ENCODE measurements around the gene GRM5.
"Not testable (repeated sequence)": the region's sequence is repeated elsewhere in the genome, so short reads cannot be mapped to it uniquely, and the experiment has no call there.

GRM5 gene

GRCh38 chr11:88552379-88553062, 513.3 kb downstream of the GRM5 start:
- peaks cover 15% of the 10 kb centered on the region for H3K27me3 Mint-ChIP-seq (ENCODE audit: low read depth)
- no peak overlapping the region for H3K4me3 Mint-ChIP-seq
- H3K36me3 Mint-ChIP-seq (ENCODE audit: low read depth): no peaks in the 10 kb centered on the region
- H3K27ac Mint-ChIP-seq: no peak overlapping the region
- H3K4me1 Mint-ChIP-seq (ENCODE audit: low read depth): no peaks in the 10 kb centered on the region
- no peaks in the 10 kb centered on the region for H3K9me3 Mint-ChIP-seq

- no peak overlapping the region for H3K4me3 Mint-ChIP-seq
- no peaks in the 10 kb centered on the region for H3K36me3 Mint-ChIP-seq (ENCODE audit: low read depth)
- H3K9me3 Mint-ChIP-seq: no peaks in the 10 kb centered on the region
- H3K4me1 Mint-ChIP-seq (ENCODE audit: low read depth): peaks cover 5% of the 10 kb centered on the region
- H3K27me3 Mint-ChIP-seq (ENCODE audit: low read depth): peaks cover 20% of the 10 kb centered on the region
- no peak overlapping the region for H3K27ac Mint-ChIP-seq
These were observed 521.0 kb downstream of the GRM5 start for GRCh38 chr11:88544656-88545280.

DNA sequence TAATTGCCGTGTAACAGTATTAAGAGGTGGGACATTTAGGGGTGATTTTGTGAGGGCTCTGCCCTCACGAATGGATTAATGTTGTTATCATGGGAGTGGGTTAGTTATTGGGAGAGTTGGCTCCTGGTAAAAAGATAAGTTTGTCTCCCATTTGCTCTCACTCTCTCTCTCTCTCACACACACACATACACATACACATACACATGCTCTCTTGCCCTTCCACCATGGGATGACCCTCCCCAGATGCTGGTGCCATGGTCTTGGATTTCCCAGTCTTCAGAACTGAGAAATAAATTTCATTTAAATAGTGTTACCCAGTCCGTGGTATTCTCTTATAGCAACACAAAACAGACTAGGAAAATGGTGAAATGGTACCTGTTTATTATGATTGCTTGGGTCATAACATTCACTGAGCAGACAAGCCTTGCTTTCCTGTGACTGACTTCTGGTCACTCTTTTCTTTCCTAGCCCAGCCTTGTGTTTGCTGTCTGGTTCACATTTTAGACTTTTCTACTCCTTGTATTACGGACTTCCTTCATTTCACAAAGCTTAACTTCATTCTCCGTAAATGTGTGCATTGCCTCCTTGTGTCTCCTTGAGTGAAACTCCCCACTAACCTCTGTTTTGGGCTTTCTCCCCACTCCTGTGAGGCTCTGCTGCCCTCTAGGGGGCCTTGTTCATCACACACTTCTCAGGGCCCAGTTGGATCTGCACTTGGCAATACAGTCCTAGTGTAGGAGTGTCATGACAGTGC, 521.7 kb downstream of the GRM5 start:
- Mint-ChIP-seq H3K4me3 (no peak overlapping the region), H3K27ac (peak overlapping the region; percentile 3)

GRCh38 chr11:88541006-88541405, 524.8 kb downstream of the GRM5 start:
- H3K4me3 Mint-ChIP-seq: no peak overlapping the region
- H3K4me1 Mint-ChIP-seq (ENCODE audit: low read depth): peaks cover 12% of the 10 kb centered on the region
- peaks cover 9% of the 10 kb centered on the region for H3K27me3 Mint-ChIP-seq (ENCODE audit: low read depth)
- H3K27ac Mint-ChIP-seq: no peak overlapping the region
- H3K9me3 Mint-ChIP-seq: no peaks in the 10 kb centered on the region
- H3K36me3 Mint-ChIP-seq (ENCODE audit: low read depth): no peaks in the 10 kb centered on the region

More for the DNA sequence above, 521.7 kb downstream of the GRM5 start:
- Mint-ChIP-seq H3K4me1 (ENCODE audit: low read depth) (peaks cover 5% of the 10 kb centered on the region), H3K36me3 (ENCODE audit: low read depth) (no peaks in the 10 kb centered on the region), H3K9me3 (no peaks in the 10 kb centered on the region), H3K27me3 (ENCODE audit: low read depth) (peaks cover 20% of the 10 kb centered on the region)

DNA sequence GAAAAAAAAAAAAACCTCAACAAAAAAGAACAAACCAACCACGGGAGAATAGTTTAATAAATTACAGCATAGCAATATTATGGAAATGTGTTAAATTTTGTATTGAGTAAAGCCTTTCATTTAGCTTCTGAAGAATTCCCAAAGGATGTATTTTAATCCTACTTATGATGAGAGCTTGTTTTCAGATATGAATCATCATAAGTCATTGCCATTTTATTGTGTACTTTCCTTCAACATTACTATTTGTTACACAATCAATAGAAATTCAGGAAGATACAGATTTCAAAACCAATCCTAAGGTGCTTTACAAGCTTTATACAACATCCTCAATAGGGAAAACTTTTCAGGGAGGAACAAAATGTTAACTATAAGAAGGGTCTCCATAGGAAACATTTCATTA, 527.7 kb downstream of the GRM5 start:
- peaks cover 17% of the 10 kb centered on the region for H3K4me1 Mint-ChIP-seq (ENCODE audit: low read depth)
- H3K9me3 Mint-ChIP-seq: peaks cover 9% of the 10 kb centered on the region
- peaks cover 4% of the 10 kb centered on the region for H3K27me3 Mint-ChIP-seq (ENCODE audit: low read depth)
- H3K36me3 Mint-ChIP-seq (ENCODE audit: low read depth): no peaks in the 10 kb centered on the region
- H3K4me3 Mint-ChIP-seq: no peak overlapping the region
- no peak overlapping the region for H3K27ac Mint-ChIP-seq

GRCh38 chr11:88537613-88538012, 528.2 kb downstream of the GRM5 start:
- Mint-ChIP-seq H3K9me3 (peaks cover 9% of the 10 kb centered on the region), H3K36me3 (ENCODE audit: low read depth) (no peaks in the 10 kb centered on the region), H3K4me1 (ENCODE audit: low read depth) (peaks cover 17% of the 10 kb centered on the region), H3K4me3 (no peak overlapping the region), H3K27ac (no peak overlapping the region), H3K27me3 (ENCODE audit: low read depth) (peaks cover 4% of the 10 kb centered on the region)

- Mint-ChIP-seq H3K36me3 (ENCODE audit: low read depth) (no peaks in the 10 kb centered on the region), H3K9me3 (peaks cover 9% of the 10 kb centered on the region)
These were observed 529.0 kb downstream of the GRM5 start for GRCh38 chr11:88536616-88537265.

DNA sequence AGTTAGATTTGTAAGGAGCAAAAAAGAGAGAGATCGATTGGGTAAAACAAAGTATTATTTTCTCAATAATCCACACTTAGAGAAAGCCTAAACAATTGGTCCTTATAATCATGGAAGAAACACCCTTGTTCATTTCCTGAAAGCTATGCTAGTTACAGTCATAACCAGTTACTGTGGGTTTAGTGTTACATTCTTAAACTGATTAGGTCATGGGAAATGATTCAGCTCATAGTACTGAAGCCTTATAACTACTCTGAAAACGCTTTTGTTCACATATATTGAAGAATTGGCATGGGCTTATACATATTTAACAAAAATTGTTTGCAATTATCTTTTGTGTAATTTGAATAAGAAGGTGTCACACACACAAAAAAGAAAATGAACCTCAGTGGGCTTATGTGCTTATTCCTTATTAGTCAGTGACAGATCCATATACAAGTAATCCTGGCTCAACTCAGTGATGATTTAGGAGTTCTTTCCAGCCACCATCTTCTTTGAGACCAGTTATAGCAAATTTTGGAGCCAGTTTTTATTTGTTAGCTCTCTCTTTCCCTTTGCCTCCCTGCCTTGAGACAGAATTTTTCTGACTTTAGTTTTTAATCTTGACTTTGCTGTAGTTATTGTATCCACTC, 529.8 kb downstream of the GRM5 start:
- H3K27ac Mint-ChIP-seq: peak overlapping the region; percentile 17
- H3K9me3 Mint-ChIP-seq: peaks cover 9% of the 10 kb centered on the region
- H3K4me3 Mint-ChIP-seq: no peak overlapping the region
- H3K27me3 Mint-ChIP-seq (ENCODE audit: low read depth): no peaks in the 10 kb centered on the region
- no peaks in the 10 kb centered on the region for H3K36me3 Mint-ChIP-seq (ENCODE audit: low read depth)
- peaks cover 17% of the 10 kb centered on the region for H3K4me1 Mint-ChIP-seq (ENCODE audit: low read depth)

More at GRCh38 chr11:88536616-88537265, 529.0 kb downstream of the GRM5 start:
- Mint-ChIP-seq H3K27me3 (ENCODE audit: low read depth) (no peaks in the 10 kb centered on the region), H3K27ac (peak overlapping the region; percentile 17), H3K4me1 (ENCODE audit: low read depth) (peaks cover 17% of the 10 kb centered on the region), H3K4me3 (no peak overlapping the region)

GRCh38 chr11:88535266-88535665, 530.5 kb downstream of the GRM5 start:
- Mint-ChIP-seq H3K9me3 (peaks cover 9% of the 10 kb centered on the region), H3K27ac (no peak overlapping the region), H3K36me3 (ENCODE audit: low read depth) (no peaks in the 10 kb centered on the region), H3K4me1 (ENCODE audit: low read depth) (peaks cover 17% of the 10 kb centered on the region), H3K27me3 (ENCODE audit: low read depth) (no peaks in the 10 kb centered on the region), H3K4me3 (no peak overlapping the region)

DNA sequence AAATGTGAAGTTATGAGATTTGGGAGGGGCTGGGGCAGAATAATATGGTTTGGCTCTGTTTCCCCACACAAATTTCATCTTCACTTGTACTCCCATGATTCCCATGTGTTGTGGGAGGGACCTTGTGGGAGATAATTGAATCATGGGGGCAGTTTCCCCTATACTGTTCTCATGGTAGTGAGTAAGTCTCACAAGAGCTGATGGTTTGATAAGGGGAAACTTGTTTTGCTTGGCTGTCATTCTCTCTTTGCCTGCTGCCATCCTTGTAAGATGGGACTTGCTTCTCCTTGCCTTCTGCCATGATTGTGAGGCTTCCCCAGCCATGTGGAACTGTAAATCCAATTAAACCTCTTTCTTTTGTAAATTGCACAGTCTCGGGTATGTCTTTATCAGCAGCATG, 531.1 kb downstream of the GRM5 start:
- H3K9me3 Mint-ChIP-seq; H3K4me3 Mint-ChIP-seq; H3K27ac Mint-ChIP-seq; H3K36me3 Mint-ChIP-seq (ENCODE audit: low read depth); H3K27me3 Mint-ChIP-seq (ENCODE audit: low read depth): not testable (repeated sequence)
- peaks cover 17% of the 10 kb centered on the region for H3K4me1 Mint-ChIP-seq (ENCODE audit: low read depth)

GRCh38 chr11:88534185-88534584, 531.6 kb downstream of the GRM5 start:
- peaks cover 17% of the 10 kb centered on the region for H3K4me1 Mint-ChIP-seq (ENCODE audit: low read depth)
- H3K27me3 Mint-ChIP-seq (ENCODE audit: low read depth): peaks cover 7% of the 10 kb centered on the region
- H3K4me3 Mint-ChIP-seq: no peak overlapping the region
- no peaks in the 10 kb centered on the region for H3K36me3 Mint-ChIP-seq (ENCODE audit: low read depth)
- H3K27ac Mint-ChIP-seq: no peak overlapping the region
- H3K9me3 Mint-ChIP-seq: peaks cover 9% of the 10 kb centered on the region

- no peaks in the 10 kb centered on the region for H3K36me3 Mint-ChIP-seq (ENCODE audit: low read depth)
- no peak overlapping the region for H3K4me3 Mint-ChIP-seq
- peaks cover 10% of the 10 kb centered on the region for H3K27me3 Mint-ChIP-seq (ENCODE audit: low read depth)
- no peak overlapping the region for H3K27ac Mint-ChIP-seq
- H3K9me3 Mint-ChIP-seq: peaks cover 9% of the 10 kb centered on the region
- peaks cover 17% of the 10 kb centered on the region for H3K4me1 Mint-ChIP-seq (ENCODE audit: low read depth)
These were observed 532.8 kb downstream of the GRM5 start for GRCh38 chr11:88533001-88533400.

- no peak overlapping the region for H3K4me3 Mint-ChIP-seq
- peaks cover 17% of the 10 kb centered on the region for H3K4me1 Mint-ChIP-seq (ENCODE audit: low read depth)
- no peaks in the 10 kb centered on the region for H3K36me3 Mint-ChIP-seq (ENCODE audit: low read depth)
These were observed 534.0 kb downstream of the GRM5 start for GRCh38 chr11:88531831-88532230.

GRCh38 chr11:88529426-88529825, 536.4 kb downstream of the GRM5 start:
- no peak overlapping the region for H3K4me3 Mint-ChIP-seq
- no peak overlapping the region for H3K27ac Mint-ChIP-seq
- peaks cover 22% of the 10 kb centered on the region for H3K27me3 Mint-ChIP-seq (ENCODE audit: low read depth)
- no peaks in the 10 kb centered on the region for H3K36me3 Mint-ChIP-seq (ENCODE audit: low read depth)
- peaks cover 2% of the 10 kb centered on the region for H3K9me3 Mint-ChIP-seq
- no peaks in the 10 kb centered on the region for H3K4me1 Mint-ChIP-seq (ENCODE audit: low read depth)

More at GRCh38 chr11:88531831-88532230, 534.0 kb downstream of the GRM5 start:
- Mint-ChIP-seq H3K27ac (no peak overlapping the region), H3K9me3 (peaks cover 9% of the 10 kb centered on the region), H3K27me3 (ENCODE audit: low read depth) (peaks cover 19% of the 10 kb centered on the region)

All from T-helper 1 cell treated with Interleukin-12 subunit alpha and Interleukin-12 subunit beta and Interleukin-4 antibody, amounts not matched to agents 30 μg/mL and 1 μg/mL, for 36 hours (primary cell).